ENCODE results near the gene ATXN7L1. TPM values are rescaled to one million over a fixed set of nuclear protein-coding genes. Genes with fewer than 3 reads are reported as not detected.
A peak's percentile ranks its signal among the peaks of the same experiment; 100 is the strongest.

ATXN7L1 gene
- polyA plus RNA-seq, 1 experiment: 5.5 TPM

DNA sequence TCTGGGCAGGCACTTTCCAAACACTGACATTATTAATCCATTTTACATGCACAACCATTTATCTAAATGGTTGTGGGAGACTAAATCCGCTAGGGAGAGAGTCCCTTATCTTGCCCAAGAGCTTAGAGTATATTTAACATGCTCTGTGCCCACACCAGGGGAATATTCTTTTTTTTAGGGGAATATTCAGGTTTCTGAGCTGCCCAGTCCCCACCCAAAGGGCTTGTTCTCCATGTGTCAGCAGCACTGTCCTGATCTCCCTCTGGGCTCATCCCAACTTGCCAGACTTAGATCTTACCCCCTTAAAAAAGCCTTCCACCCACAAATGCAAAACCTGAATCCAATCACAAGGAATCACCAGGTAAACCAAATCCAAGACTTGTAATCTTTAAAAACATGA is 132.1 kb downstream of the ATXN7L1 start:
- TF ChIP-seq, protein P1, sequence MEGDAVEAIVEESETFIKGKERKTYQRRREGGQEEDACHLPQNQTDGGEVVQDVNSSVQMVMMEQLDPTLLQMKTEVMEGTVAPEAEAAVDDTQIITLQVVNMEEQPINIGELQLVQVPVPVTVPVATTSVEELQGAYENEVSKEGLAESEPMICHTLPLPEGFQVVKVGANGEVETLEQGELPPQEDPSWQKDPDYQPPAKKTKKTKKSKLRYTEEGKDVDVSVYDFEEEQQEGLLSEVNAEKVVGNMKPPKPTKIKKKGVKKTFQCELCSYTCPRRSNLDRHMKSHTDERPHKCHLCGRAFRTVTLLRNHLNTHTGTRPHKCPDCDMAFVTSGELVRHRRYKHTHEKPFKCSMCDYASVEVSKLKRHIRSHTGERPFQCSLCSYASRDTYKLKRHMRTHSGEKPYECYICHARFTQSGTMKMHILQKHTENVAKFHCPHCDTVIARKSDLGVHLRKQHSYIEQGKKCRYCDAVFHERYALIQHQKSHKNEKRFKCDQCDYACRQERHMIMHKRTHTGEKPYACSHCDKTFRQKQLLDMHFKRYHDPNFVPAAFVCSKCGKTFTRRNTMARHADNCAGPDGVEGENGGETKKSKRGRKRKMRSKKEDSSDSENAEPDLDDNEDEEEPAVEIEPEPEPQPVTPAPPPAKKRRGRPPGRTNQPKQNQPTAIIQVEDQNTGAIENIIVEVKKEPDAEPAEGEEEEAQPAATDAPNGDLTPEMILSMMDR (IDR thresholded peaks at IDR 0.05; ENCODE audit: low read depth, low read length): no peak
- no peak for DNase-seq (ENCODE audit: low read depth, low spot score)
- no peak overlapping the region for H3K27ac ChIP-seq (ENCODE audit: low read depth, low read length)
- no peaks in the 10 kb centered on the region for H3K9me3 ChIP-seq (ENCODE audit: control insufficient read depth, insufficient read depth, low read length)
- ChIA-PET POLR2A (no interaction called here), CTCF (interaction anchor here (1.2 kb wide), 1 partner anchor 9 kb away, joined by 3 read pairs; no protein-coding TSS in a partner anchor)
- H3K27me3 ChIP-seq (ENCODE audit: control insufficient read depth, insufficient read depth, low read length): no peaks in the 10 kb centered on the region
- no peak overlapping the region for H3K4me3 ChIP-seq (ENCODE audit: low read depth, low read length)

GRCh38 chr7:105743351-105744090 is 132.9 kb downstream of the ATXN7L1 start:
- no peaks in the 10 kb centered on the region for H3K27me3 ChIP-seq (ENCODE audit: control insufficient read depth, insufficient read depth, low read length)
- no peak overlapping the region for H3K4me3 ChIP-seq (ENCODE audit: low read depth, low read length)
- no peaks in the 10 kb centered on the region for H3K9me3 ChIP-seq (ENCODE audit: control insufficient read depth, insufficient read depth, low read length)
- TF ChIP-seq, protein P1 (IDR thresholded peaks at IDR 0.05; ENCODE audit: low read depth, low read length): no peak
- ChIA-PET POLR2A (no interaction called here), CTCF (interaction anchor here (1.1 to 1.2 kb wide), 2 partner anchors 10 to 114 kb away, joined by 3 read pairs; no protein-coding TSS in a partner anchor)
- DNase-seq (ENCODE audit: low read depth, low spot score): no peak
- H3K27ac ChIP-seq (ENCODE audit: low read depth, low read length): no peak overlapping the region

DNA sequence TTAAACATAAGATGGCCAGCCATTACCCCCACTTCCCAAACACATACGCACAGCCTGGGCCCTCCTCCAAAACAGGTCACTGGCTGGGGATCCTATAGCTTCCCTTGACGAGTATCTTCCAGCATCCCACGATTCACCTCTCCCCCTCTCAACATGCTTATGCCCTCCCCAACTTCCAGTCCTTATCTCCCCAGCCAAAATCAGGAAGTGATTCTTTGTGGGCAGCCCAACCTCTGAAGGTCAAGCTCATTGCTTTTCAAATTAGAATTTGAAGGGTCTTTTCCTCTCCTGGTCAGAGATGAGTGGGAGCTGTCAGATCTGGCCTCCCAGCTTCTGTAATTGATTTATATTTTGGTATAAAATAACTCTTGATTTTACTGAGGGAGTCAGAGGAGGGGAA is 133.6 kb downstream of the ATXN7L1 start:
- CTCF ChIA-PET: interaction anchor here (0.6 to 1.1 kb wide), 4 partner anchors 17 to 135 kb away, joined by 3 to 6 read pairs (median 3); no protein-coding TSS in a partner anchor
- TF ChIP-seq, protein P1 (IDR thresholded peaks at IDR 0.05; ENCODE audit: low read depth, low read length): no peak
- DNase-seq (ENCODE audit: low read depth, low spot score): no peak
- no peaks in the 10 kb centered on the region for H3K27me3 ChIP-seq (ENCODE audit: control insufficient read depth, insufficient read depth, low read length)
- H3K27ac ChIP-seq (ENCODE audit: low read depth, low read length): no peak overlapping the region
- H3K9me3 ChIP-seq (ENCODE audit: control insufficient read depth, insufficient read depth, low read length): no peaks in the 10 kb centered on the region
- H3K4me3 ChIP-seq (ENCODE audit: low read depth, low read length): no peak overlapping the region
- POLR2A ChIA-PET: no interaction called here

DNA sequence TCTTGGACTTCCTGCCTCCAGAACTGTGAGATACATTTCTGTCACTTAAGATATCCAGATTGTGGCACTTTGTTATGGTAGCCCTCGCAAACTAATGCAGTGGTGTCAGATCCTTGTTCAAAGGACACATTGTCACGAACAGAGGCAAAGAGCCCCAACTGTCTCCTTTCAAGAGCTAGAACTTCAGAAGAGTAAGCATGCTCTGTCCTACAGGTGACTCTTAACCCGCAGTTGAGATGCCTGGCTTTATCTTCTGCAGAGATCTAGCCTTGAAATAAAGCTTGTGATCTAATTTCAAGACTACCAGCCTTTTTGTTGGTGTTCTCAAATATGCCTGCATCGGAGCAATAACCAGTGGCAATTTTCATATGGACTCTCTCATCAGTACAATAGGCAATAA is 134.4 kb downstream of the ATXN7L1 start:
- Histone ChIP-seq H3K27me3 (ENCODE audit: control insufficient read depth, insufficient read depth, low read length) (no peaks in the 10 kb centered on the region), H3K9me3 (ENCODE audit: control insufficient read depth, insufficient read depth, low read length) (no peaks in the 10 kb centered on the region), H3K4me3 (ENCODE audit: low read depth, low read length) (no peak overlapping the region), H3K27ac (ENCODE audit: low read depth, low read length) (no peak overlapping the region)
- TF ChIP-seq, protein P1 (IDR thresholded peaks at IDR 0.05; ENCODE audit: low read depth, low read length): no peak
- no peak for DNase-seq (ENCODE audit: low read depth, low spot score)
- CTCF ChIA-PET: interaction anchor here (0.9 to 1.0 kb wide), 2 partner anchors 89 to 136 kb away, joined by 3 read pairs; no protein-coding TSS in a partner anchor
- POLR2A ChIA-PET: no interaction called here

GRCh38 chr7:105738133-105738532 is 138.3 kb downstream of the ATXN7L1 start:
- no peak overlapping the region for H3K27ac ChIP-seq (ENCODE audit: low read depth, low read length)
- POLR2A ChIA-PET: no interaction called here

More at GRCh38 chr7:105738133-105738532, 138.3 kb downstream of the ATXN7L1 start:
- Histone ChIP-seq H3K9me3 (ENCODE audit: control insufficient read depth, insufficient read depth, low read length) (no peaks in the 10 kb centered on the region), H3K4me3 (ENCODE audit: low read depth, low read length) (no peak overlapping the region), H3K27me3 (ENCODE audit: control insufficient read depth, insufficient read depth, low read length) (no peaks in the 10 kb centered on the region)
- no peak for DNase-seq (ENCODE audit: low read depth, low spot score)
- TF ChIP-seq, protein P1 (IDR thresholded peaks at IDR 0.05; ENCODE audit: low read depth, low read length): peak; percentile 4; the same call in 1 of the 2 replicates
- CTCF ChIA-PET: interaction anchor here (0.9 to 1.2 kb wide), 2 partner anchors 27 to 81 kb away, joined by 3 read pairs; no protein-coding TSS in a partner anchor
